Measurements from ENCODE around the gene PLSCR5.

Gene PLSCR5

GRCh38 chr3:146543461-146544001, 61.6 kb downstream of the PLSCR5 start:
- DNase-seq = no peak

- no peak for DNase-seq
Observed at GRCh38 chr3:146542978-146543377, 62.2 kb downstream of the PLSCR5 start.

- no peak for DNase-seq
Observed at GRCh38 chr3:146542179-146542578, 63.0 kb downstream of the PLSCR5 start.

DNA sequence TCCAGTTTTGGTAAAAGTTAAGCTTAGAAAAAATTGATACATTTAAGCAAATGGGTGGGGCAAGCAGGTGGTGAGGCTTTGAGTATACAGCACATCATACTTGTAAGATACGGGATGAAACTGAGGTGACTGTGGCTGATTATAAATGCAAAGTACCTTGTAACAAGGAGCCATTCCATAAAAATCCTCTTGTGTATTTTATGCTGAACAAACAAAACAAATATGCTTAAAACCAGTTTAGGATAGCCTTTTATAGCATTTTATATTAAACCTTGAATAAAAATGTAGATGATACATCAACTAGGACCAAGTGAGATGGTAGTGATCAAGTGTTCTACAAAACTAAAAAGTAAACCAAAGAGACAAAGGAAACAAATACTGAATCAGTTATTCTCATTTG, 64.2 kb downstream of the PLSCR5 start:
- DNase-seq = no peak

- DNase-seq = no peak
Observed at GRCh38 chr3:146540236-146540635, 64.9 kb downstream of the PLSCR5 start.

DNA sequence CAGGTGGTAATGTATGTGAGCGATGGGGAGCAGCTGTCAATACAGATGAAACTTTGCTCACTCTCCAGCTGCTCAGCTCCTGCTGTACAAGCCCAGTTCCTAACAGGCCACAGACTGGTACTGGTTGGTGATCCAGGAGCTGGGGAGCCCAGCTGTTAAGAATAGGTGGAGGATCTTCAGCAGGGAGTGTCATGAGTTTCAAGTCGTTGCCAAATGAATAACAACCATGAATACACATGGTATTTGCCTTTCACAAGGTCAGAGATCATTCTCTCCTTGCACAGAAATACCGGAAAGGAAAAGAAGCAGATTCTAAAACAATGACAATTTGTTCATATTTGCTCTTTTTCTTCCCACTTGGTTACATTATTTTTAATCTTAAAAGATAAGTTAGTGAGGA, 65.8 kb downstream of the PLSCR5 start:
- no peak for DNase-seq

GRCh38 chr3:146537603-146538002, 67.5 kb downstream of the PLSCR5 start:
- no peak for DNase-seq

- no peak for DNase-seq
Observed at GRCh38 chr3:146536681-146537080, 68.5 kb downstream of the PLSCR5 start.

Measured in stimulated activated CD4-positive, alpha-beta T cell treated with anti-CD3 and anti-CD28 coated beads, Interleukin-12 subunit alpha, Interleukin-12 subunit beta, amount 100 ng/mL, for 4 hours (primary cell).